ENCODE data around the gene PXYLP1.

DNA sequence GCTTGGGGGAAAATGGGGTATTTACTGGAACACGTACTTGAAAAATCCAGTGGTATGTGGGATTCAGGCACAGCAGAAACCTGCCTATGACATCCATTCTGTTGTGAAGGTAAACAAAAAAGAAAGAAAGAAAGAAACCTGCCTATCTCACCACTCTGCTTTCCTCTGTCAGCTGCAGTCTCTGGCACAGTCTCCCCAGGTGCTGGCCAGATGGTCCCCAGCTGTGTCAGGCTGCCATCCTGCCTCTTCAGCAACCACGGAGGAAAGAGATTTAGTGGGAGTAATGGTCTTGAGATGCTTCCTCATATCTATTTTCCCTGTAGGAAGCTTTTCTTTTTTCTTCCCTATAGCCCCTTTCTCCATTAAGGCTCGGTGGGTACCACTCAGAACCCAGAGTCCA, 2.5 kb upstream of the PXYLP1 start:
- no peak for TF ChIP-seq EZH2 (IDR thresholded peaks at IDR 0.05; ENCODE audit: borderline replicate concordance, low read depth, low read length, poor library complexity, severe bottlenecking)
- TF ChIP-seq, protein P1, sequence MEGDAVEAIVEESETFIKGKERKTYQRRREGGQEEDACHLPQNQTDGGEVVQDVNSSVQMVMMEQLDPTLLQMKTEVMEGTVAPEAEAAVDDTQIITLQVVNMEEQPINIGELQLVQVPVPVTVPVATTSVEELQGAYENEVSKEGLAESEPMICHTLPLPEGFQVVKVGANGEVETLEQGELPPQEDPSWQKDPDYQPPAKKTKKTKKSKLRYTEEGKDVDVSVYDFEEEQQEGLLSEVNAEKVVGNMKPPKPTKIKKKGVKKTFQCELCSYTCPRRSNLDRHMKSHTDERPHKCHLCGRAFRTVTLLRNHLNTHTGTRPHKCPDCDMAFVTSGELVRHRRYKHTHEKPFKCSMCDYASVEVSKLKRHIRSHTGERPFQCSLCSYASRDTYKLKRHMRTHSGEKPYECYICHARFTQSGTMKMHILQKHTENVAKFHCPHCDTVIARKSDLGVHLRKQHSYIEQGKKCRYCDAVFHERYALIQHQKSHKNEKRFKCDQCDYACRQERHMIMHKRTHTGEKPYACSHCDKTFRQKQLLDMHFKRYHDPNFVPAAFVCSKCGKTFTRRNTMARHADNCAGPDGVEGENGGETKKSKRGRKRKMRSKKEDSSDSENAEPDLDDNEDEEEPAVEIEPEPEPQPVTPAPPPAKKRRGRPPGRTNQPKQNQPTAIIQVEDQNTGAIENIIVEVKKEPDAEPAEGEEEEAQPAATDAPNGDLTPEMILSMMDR (conservative IDR thresholded peaks at IDR 0.05; ENCODE audit: low read depth, low read length), result no peak

All from A673 (cell line).